Loucy (cell line): ENCODE results near the gene TUB.

Experiments
- H2AFZ ChIP-seq: fragments of 200-600 bp; sonication (generic); 2 replicates; pipeline ENCODE4 v1.6.0; 2016; ENCODE audit warnings: antibody characterized with exemption, mild to moderate bottlenecking, low read length, moderate library complexity
- H3F3A ChIP-seq: fragments of 200-600 bp; 2 replicates; pipeline ENCODE4 v1.6.0; 2016; ENCODE audit warnings: antibody characterized with exemption, low read depth, mild to moderate bottlenecking
- H3K27me3 ChIP-seq: fragments of 200-600 bp; sonication (generic); 2 replicates; pipeline ENCODE4 v1.6.1; 2014; ENCODE audit warnings: low read length, mild to moderate bottlenecking; ENCODE audit not compliant: insufficient read depth, poor library complexity, severe bottlenecking
- H3K36me3 ChIP-seq: fragments of 200-600 bp; sonication (generic); 2 replicates; pipeline ENCODE4 v1.6.1; 2016; ENCODE audit warnings: low read length; ENCODE audit not compliant: insufficient read depth
- H3K4me1 ChIP-seq: fragments of 200-600 bp; sonication (generic); 2 replicates; pipeline ENCODE4 v1.5.1; 2014; ENCODE audit warnings: low read length, mild to moderate bottlenecking; ENCODE audit not compliant: insufficient read depth, poor library complexity, severe bottlenecking
- H3K4me2 ChIP-seq: fragments of 200-600 bp; sonication (generic); 2 replicates; pipeline ENCODE4 v1.6.0; 2014; ENCODE audit warnings: antibody characterized with exemption, low read length, low read depth, mild to moderate bottlenecking; ENCODE audit not compliant: poor library complexity, severe bottlenecking
- H3K4me3 ChIP-seq: fragments of 200-600 bp; sonication (generic); 2 replicates; pipeline ENCODE4 v1.5.1; 2014; ENCODE audit warnings: low read length, mild to moderate bottlenecking, mixed read lengths; ENCODE audit not compliant: poor library complexity, severe bottlenecking
- H3K79me2 ChIP-seq: fragments of 200-600 bp; sonication (generic); 2 replicates; pipeline ENCODE4 v1.6.1; 2014; ENCODE audit warnings: low read length; ENCODE audit not compliant: insufficient read depth
- H3K9ac ChIP-seq: fragments of 200-600 bp; sonication (generic); 2 replicates; pipeline ENCODE4 v1.6.0; 2014; ENCODE audit warnings: mild to moderate bottlenecking, low read depth, low read length, moderate library complexity; ENCODE audit not compliant: poor library complexity, severe bottlenecking
- H3K9me2 ChIP-seq: fragments of 200-600 bp; sonication (generic); replicated peaks from 2 replicates; pipeline ENCODE4 v1.6.1; 2016; ENCODE audit warnings: low read depth, low read length, mixed read lengths
- H3K9me3 ChIP-seq: fragments of 200-600 bp; sonication (generic); 2 replicates; pipeline ENCODE4 v1.6.1; 2014; ENCODE audit warnings: mild to moderate bottlenecking, antibody characterized with exemption, low read length, low read depth; ENCODE audit not compliant: insufficient read depth
- H4K20me1 ChIP-seq: fragments of 200-600 bp; sonication (generic); 2 replicates; pipeline ENCODE4 v1.6.0; 2014; ENCODE audit warnings: antibody characterized with exemption, low read length, mild to moderate bottlenecking; ENCODE audit not compliant: insufficient read depth, poor library complexity, severe bottlenecking
- CTCF ChIP-seq: fragments of 200-600 bp; sonication (generic); conservative IDR thresholded peaks from 2 replicates; pipeline ENCODE4 v1.5.1; 2014; ENCODE audit warnings: mild to moderate bottlenecking, antibody characterized with exemption, low read length
- EZH2phosphoT487 ChIP-seq: fragments of 200-600 bp; IDR thresholded peaks from 2 replicates; pipeline ENCODE4 v1.6.1; 2018; ENCODE audit warnings: antibody characterized with exemption, mild to moderate bottlenecking, moderate library complexity, borderline replicate concordance

Gene TUB

DNA sequence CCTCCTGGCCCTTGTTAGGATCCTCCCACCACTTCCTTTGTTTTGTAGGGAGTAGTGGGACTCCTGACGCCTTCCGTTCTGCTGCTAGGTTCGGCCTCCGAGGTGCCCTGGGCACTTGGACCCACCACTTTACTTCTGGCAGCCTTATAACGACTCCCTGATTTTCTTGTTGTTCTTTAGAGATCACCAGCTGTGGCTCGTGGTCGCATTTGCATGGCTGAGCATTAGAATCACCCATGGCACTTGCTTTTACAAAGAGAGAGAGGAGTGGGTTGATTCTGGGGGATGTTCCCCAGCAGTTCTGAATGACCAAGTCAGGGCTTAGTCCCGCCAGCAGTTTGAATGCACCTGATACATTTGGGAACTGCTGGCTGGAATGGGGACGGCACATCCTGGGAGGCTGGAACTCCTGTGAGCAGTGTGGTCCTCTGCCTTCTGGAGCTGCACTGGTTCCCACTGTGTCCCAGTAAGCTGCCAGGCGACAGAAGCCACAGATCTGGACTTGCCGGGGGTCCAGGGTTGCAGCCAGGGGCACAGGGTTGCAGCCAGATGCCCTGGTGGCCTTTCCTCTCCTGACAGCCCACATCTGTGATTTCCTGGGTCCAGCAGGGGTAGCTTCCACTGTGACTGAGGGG, 4.1 kb downstream of the TUB start:
- Histone ChIP-seq H3K4me2 (no peak overlapping the region), H4K20me1 (no peaks in the 10 kb centered on the region), H3K9me3 (no peaks in the 10 kb centered on the region), H3K9me2 (no peaks in the 10 kb centered on the region), H3K4me3 (no peak overlapping the region), H3F3A (no peaks in the 10 kb centered on the region), H3K9ac (no peak overlapping the region), H3K79me2 (no peaks in the 10 kb centered on the region), H3K4me1 (no peaks in the 10 kb centered on the region), H3K27me3 (no peaks in the 10 kb centered on the region), H3K36me3 (no peaks in the 10 kb centered on the region), H2AFZ (no peak overlapping the region)
- no peak for TF ChIP-seq EZH2phosphoT487
- TF ChIP-seq CTCF: no peak

DNA sequence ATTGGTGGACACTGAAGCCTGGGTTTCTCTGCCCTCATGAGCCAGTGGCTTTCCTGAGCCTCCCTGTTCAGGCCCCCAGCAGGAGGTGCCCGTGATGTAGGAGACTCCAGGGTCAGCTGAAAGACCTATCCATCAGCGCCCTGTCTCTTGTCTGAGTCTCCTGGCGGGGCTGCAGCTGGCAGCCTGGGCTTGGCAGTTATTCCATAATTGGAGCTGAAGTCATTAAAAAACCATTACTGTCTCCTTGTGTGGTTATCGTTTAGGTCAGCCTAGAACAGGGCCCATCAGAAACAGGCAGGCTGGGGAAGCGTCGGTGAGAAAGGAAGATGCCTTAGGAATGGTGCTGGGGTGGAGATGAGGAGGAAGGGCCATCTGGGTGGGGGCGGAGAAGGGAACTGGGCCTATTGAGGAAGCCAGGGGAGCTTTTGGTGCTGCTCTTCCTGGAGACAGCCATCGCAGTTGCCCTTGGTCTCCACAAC, 5.0 kb downstream of the TUB start:
- Histone ChIP-seq H3K36me3 (no peaks in the 10 kb centered on the region), H4K20me1 (no peaks in the 10 kb centered on the region), H2AFZ (no peak overlapping the region), H3K4me1 (no peaks in the 10 kb centered on the region), H3K27me3 (no peaks in the 10 kb centered on the region), H3K4me3 (no peak overlapping the region), H3K79me2 (no peaks in the 10 kb centered on the region), H3F3A (no peaks in the 10 kb centered on the region), H3K9me2 (no peaks in the 10 kb centered on the region), H3K4me2 (no peak overlapping the region), H3K9me3 (no peaks in the 10 kb centered on the region), H3K9ac (no peak overlapping the region)
- TF ChIP-seq CTCF: no peak
- TF ChIP-seq EZH2phosphoT487: no peak

DNA sequence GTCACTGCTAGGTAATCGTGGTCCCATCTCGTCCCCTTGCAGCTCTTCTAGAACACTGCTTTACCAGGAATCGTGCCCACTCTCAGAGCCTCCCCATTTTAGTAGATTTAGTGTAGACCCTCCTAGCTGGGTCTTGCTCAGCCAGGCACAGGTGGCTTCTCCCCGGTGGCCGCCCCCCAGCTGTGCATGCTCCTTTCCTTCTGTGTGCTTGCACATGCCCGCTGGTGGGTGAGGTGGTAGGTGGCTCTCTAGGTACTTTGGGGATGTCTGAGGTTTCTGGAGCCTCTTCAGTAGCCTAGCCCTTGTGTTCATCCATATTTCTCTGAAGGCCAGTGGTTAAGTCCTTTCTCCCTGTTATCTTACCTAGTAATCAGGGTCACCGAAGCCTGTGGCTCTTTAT, 5.6 kb downstream of the TUB start:
- Histone ChIP-seq H3K4me1 (no peaks in the 10 kb centered on the region), H3K9me2 (no peaks in the 10 kb centered on the region), H2AFZ (no peak overlapping the region), H3K4me2 (no peak overlapping the region), H3K27me3 (no peaks in the 10 kb centered on the region), H3K36me3 (no peaks in the 10 kb centered on the region), H3K79me2 (no peaks in the 10 kb centered on the region), H4K20me1 (no peaks in the 10 kb centered on the region), H3K9me3 (no peaks in the 10 kb centered on the region), H3K9ac (no peak overlapping the region), H3K4me3 (no peak overlapping the region), H3F3A (no peaks in the 10 kb centered on the region)
- TF ChIP-seq CTCF (no peak), EZH2phosphoT487 (no peak)
